Measurements from ENCODE around the gene DPT. TPM values are rescaled to one million over a fixed set of nuclear protein-coding genes. Genes with fewer than 3 reads are reported as not detected.

Gene DPT
- total RNA-seq, 1 donor from 2014 or later, result not detected

GRCh38 chr1:168731244-168731953 is 2.4 kb upstream of the DPT start:
- Mint-ChIP-seq H3K27ac (no peak overlapping the region), H3K4me3 (no peak overlapping the region), H3K27me3 (ENCODE audit: insufficient read depth) (no peaks in the 10 kb centered on the region), H3K36me3 (ENCODE audit: low read depth) (no peaks in the 10 kb centered on the region), H3K4me1 (ENCODE audit: low read depth) (no peaks in the 10 kb centered on the region), H3K9me3 (no peaks in the 10 kb centered on the region)
- intact Hi-C loops (cut with micrococcal nuclease), result loop anchor here (10.0 kb wide), 1 partner anchor 613 kb away; no protein-coding TSS in a partner anchor
- DNase-seq (ENCODE audit: low spot score), result no peak

GRCh38 chr1:168729405-168729802 is 398 bp upstream of the DPT start:
- no peak for DNase-seq (ENCODE audit: low spot score)
- Mint-ChIP-seq H3K27me3 (ENCODE audit: insufficient read depth) (no peaks in the 10 kb centered on the region), H3K4me1 (ENCODE audit: low read depth) (no peaks in the 10 kb centered on the region), H3K27ac (no peak overlapping the region), H3K36me3 (ENCODE audit: low read depth) (no peaks in the 10 kb centered on the region), H3K4me3 (no peak overlapping the region), H3K9me3 (no peaks in the 10 kb centered on the region)
- intact Hi-C loops (cut with micrococcal nuclease), result no loop called here

- intact Hi-C loops (cut with micrococcal nuclease), result no loop called here
- DNase-seq (ENCODE audit: low spot score), result no peak
- Mint-ChIP-seq H3K27ac (no peak overlapping the region), H3K4me3 (no peak overlapping the region), H3K4me1 (ENCODE audit: low read depth) (no peaks in the 10 kb centered on the region), H3K27me3 (ENCODE audit: insufficient read depth) (peaks cover 3% of the 10 kb centered on the region), H3K9me3 (no peaks in the 10 kb centered on the region), H3K36me3 (ENCODE audit: low read depth) (no peaks in the 10 kb centered on the region)
These were observed 2.3 kb downstream of the DPT start for GRCh38 chr1:168726719-168727118.

GRCh38 chr1:168726281-168726680 is 2.7 kb downstream of the DPT start:
- no peaks in the 10 kb centered on the region for H3K9me3 Mint-ChIP-seq
- intact Hi-C loops (cut with micrococcal nuclease), result no loop called here
- H3K36me3 Mint-ChIP-seq (ENCODE audit: low read depth), result no peaks in the 10 kb centered on the region
- DNase-seq (ENCODE audit: low spot score), result no peak
- H3K4me3 Mint-ChIP-seq, result no peak overlapping the region
- no peaks in the 10 kb centered on the region for H3K4me1 Mint-ChIP-seq (ENCODE audit: low read depth)
- no peak overlapping the region for H3K27ac Mint-ChIP-seq
- peaks cover 6% of the 10 kb centered on the region for H3K27me3 Mint-ChIP-seq (ENCODE audit: insufficient read depth)

GRCh38 chr1:168725831-168726230 is 3.2 kb downstream of the DPT start:
- no peak overlapping the region for H3K27ac Mint-ChIP-seq
- no peaks in the 10 kb centered on the region for H3K4me1 Mint-ChIP-seq (ENCODE audit: low read depth)
- intact Hi-C loops (cut with micrococcal nuclease), result no loop called here
- H3K27me3 Mint-ChIP-seq (ENCODE audit: insufficient read depth), result peaks cover 6% of the 10 kb centered on the region
- no peaks in the 10 kb centered on the region for H3K9me3 Mint-ChIP-seq
- no peak for DNase-seq (ENCODE audit: low spot score)
- H3K36me3 Mint-ChIP-seq (ENCODE audit: low read depth), result no peaks in the 10 kb centered on the region
- H3K4me3 Mint-ChIP-seq, result no peak overlapping the region

GRCh38 chr1:168725060-168725459 is 3.9 kb downstream of the DPT start:
- Mint-ChIP-seq H3K27me3 (ENCODE audit: insufficient read depth) (peaks cover 12% of the 10 kb centered on the region), H3K4me1 (ENCODE audit: low read depth) (no peaks in the 10 kb centered on the region), H3K36me3 (ENCODE audit: low read depth) (no peaks in the 10 kb centered on the region), H3K27ac (no peak overlapping the region), H3K9me3 (no peaks in the 10 kb centered on the region), H3K4me3 (no peak overlapping the region)
- intact Hi-C loops (cut with micrococcal nuclease), result no loop called here
- DNase-seq (ENCODE audit: low spot score), result no peak

- Mint-ChIP-seq H3K4me1 (ENCODE audit: low read depth) (no peaks in the 10 kb centered on the region), H3K4me3 (no peak overlapping the region), H3K36me3 (ENCODE audit: low read depth) (no peaks in the 10 kb centered on the region), H3K27me3 (ENCODE audit: insufficient read depth) (peaks cover 12% of the 10 kb centered on the region), H3K9me3 (no peaks in the 10 kb centered on the region), H3K27ac (no peak overlapping the region)
- intact Hi-C loops (cut with micrococcal nuclease), result no loop called here
- no peak for DNase-seq (ENCODE audit: low spot score)
These were observed 6.0 kb downstream of the DPT start for GRCh38 chr1:168723000-168723399.

GRCh38 chr1:168720839-168721238 is 8.2 kb downstream of the DPT start:
- intact Hi-C loops (cut with micrococcal nuclease), result no loop called here
- Mint-ChIP-seq H3K27me3 (ENCODE audit: insufficient read depth) (peaks cover 19% of the 10 kb centered on the region), H3K27ac (no peak overlapping the region), H3K36me3 (ENCODE audit: low read depth) (no peaks in the 10 kb centered on the region), H3K9me3 (no peaks in the 10 kb centered on the region), H3K4me3 (no peak overlapping the region), H3K4me1 (ENCODE audit: low read depth) (no peaks in the 10 kb centered on the region)
- DNase-seq (ENCODE audit: low spot score), result no peak

GRCh38 chr1:168719306-168720111 is 9.5 kb downstream of the DPT start:
- Mint-ChIP-seq H3K27ac (no peak overlapping the region), H3K27me3 (ENCODE audit: insufficient read depth) (peaks cover 19% of the 10 kb centered on the region), H3K9me3 (no peaks in the 10 kb centered on the region), H3K4me3 (no peak overlapping the region), H3K4me1 (ENCODE audit: low read depth) (no peaks in the 10 kb centered on the region), H3K36me3 (ENCODE audit: low read depth) (no peaks in the 10 kb centered on the region)
- intact Hi-C loops (cut with micrococcal nuclease), result no loop called here
- DNase-seq (ENCODE audit: low spot score), result no peak

- Mint-ChIP-seq H3K9me3 (no peaks in the 10 kb centered on the region), H3K36me3 (ENCODE audit: low read depth) (no peaks in the 10 kb centered on the region), H3K27ac (no peak overlapping the region), H3K4me1 (ENCODE audit: low read depth) (no peaks in the 10 kb centered on the region), H3K27me3 (ENCODE audit: insufficient read depth) (peaks cover 19% of the 10 kb centered on the region), H3K4me3 (no peak overlapping the region)
- intact Hi-C loops (cut with micrococcal nuclease), result no loop called here
- no peak for DNase-seq (ENCODE audit: low spot score)
These were observed 10.8 kb downstream of the DPT start for GRCh38 chr1:168717906-168718891.

GRCh38 chr1:168714012-168714411 is 15.0 kb downstream of the DPT start:
- intact Hi-C loops (cut with micrococcal nuclease), result no loop called here
- DNase-seq (ENCODE audit: low spot score), result no peak
- H3K36me3 Mint-ChIP-seq (ENCODE audit: low read depth), result no peaks in the 10 kb centered on the region
- no peaks in the 10 kb centered on the region for H3K4me1 Mint-ChIP-seq (ENCODE audit: low read depth)
- H3K4me3 Mint-ChIP-seq, result no peak overlapping the region
- H3K9me3 Mint-ChIP-seq, result no peaks in the 10 kb centered on the region
- peaks cover 10% of the 10 kb centered on the region for H3K27me3 Mint-ChIP-seq (ENCODE audit: insufficient read depth)
- no peak overlapping the region for H3K27ac Mint-ChIP-seq

- Mint-ChIP-seq H3K36me3 (ENCODE audit: low read depth) (no peaks in the 10 kb centered on the region), H3K27ac (no peak overlapping the region), H3K4me3 (no peak overlapping the region), H3K27me3 (ENCODE audit: insufficient read depth) (peaks cover 12% of the 10 kb centered on the region), H3K9me3 (no peaks in the 10 kb centered on the region), H3K4me1 (ENCODE audit: low read depth) (no peaks in the 10 kb centered on the region)
- intact Hi-C loops (cut with micrococcal nuclease), result no loop called here
- no peak for DNase-seq (ENCODE audit: low spot score)
These were observed 19.3 kb downstream of the DPT start for GRCh38 chr1:168709405-168710363.

All from activated T-helper 1 cell treated with anti-CD3 and anti-CD28 coated beads, Interleukin-12 subunit alpha, Interleukin-12 subunit beta, Interleukin-2, Interleukin-4 antibody, amounts not matched to agents 30 ng/mL and 10 ng/mL and 1 ng/mL, durations not matched to agents 14 hours and 24 hours and 36 hours (primary cell).